ENCODE data around the gene CD36.

Gene CD36

DNA sequence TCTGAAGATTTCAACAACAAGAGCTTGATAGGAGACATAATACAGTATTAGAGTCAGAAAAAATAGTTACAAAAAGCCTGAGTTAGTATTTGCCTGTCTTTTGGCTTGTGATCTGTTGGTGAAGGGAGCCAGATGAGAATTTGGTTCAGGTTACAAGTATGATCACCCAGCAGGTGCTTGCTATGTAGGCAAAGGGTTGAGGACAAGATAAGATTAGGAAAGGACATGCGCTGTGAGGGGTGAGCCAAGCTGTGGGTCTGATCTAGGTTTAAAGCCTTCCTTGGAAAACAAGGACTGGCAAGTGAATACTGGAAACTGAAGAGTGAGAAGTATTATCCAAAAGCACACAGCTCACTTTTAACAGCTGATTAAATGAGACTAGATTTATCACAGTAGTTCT, 28.7 kb upstream of the CD36 start:
- Histone ChIP-seq H3K27me3 (ENCODE audit: control insufficient read depth, insufficient read depth, low read length) (no peaks in the 10 kb centered on the region), H3K4me3 (ENCODE audit: low read length) (no peak overlapping the region), H3K27ac (ENCODE audit: low read depth, low read length) (no peak overlapping the region), H3K9ac (ENCODE audit: low read length) (no peak overlapping the region), H3K36me3 (ENCODE audit: control insufficient read depth, insufficient read depth, low read length) (no peaks in the 10 kb centered on the region), H3K4me1 (ENCODE audit: control insufficient read depth, insufficient read depth, low read length) (peaks cover 4% of the 10 kb centered on the region)

DNA sequence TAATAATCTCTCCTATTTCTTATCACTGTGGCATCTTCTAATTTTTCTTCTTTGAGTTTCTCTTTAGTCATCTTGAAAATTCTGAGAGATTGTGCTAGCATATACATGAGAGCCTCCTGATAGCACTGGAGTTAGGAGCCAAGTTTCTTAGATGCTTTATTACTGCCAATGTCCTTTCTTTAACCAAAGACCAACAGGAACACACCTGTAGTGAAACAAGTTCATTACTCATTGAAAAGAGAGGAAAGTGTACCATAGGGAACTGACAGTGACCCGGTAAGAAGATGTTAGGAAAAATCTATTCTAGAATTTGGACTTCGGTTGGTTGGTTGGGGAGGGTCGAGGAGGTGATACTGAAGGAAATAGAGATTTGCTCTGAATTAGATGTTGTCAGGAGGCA, 27.1 kb upstream of the CD36 start:
- no peaks in the 10 kb centered on the region for H3K27me3 ChIP-seq (ENCODE audit: control insufficient read depth, insufficient read depth, low read length)
- no peak overlapping the region for H3K9ac ChIP-seq (ENCODE audit: low read length)
- H3K36me3 ChIP-seq (ENCODE audit: control insufficient read depth, insufficient read depth, low read length), result no peaks in the 10 kb centered on the region
- peaks cover 4% of the 10 kb centered on the region for H3K4me1 ChIP-seq (ENCODE audit: control insufficient read depth, insufficient read depth, low read length)
- no peak overlapping the region for H3K4me3 ChIP-seq (ENCODE audit: low read length)
- no peak overlapping the region for H3K27ac ChIP-seq (ENCODE audit: low read depth, low read length)

DNA sequence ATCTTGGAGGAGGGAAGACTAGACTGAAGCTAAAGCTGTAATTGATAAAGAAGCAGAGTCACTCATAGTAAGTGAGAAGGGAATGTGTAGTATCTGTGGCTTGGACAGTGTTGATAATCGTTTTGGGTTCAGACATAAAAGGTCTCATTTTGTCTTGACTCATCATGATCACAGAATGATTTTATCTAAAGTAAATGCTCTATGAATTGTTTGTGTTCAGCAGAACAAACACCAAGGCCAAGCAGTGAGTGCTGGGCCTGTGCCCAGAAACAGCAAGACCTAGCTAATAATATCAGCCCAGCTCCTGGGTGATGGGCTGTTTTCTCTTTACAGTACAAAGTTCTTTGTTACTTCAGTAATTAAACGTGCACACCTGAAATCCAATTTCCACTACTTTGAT, 26.7 kb upstream of the CD36 start:
- Histone ChIP-seq H3K9ac (ENCODE audit: low read length) (no peak overlapping the region), H3K4me3 (ENCODE audit: low read length) (no peak overlapping the region), H3K27me3 (ENCODE audit: control insufficient read depth, insufficient read depth, low read length) (no peaks in the 10 kb centered on the region), H3K27ac (ENCODE audit: low read depth, low read length) (no peak overlapping the region), H3K36me3 (ENCODE audit: control insufficient read depth, insufficient read depth, low read length) (no peaks in the 10 kb centered on the region), H3K4me1 (ENCODE audit: control insufficient read depth, insufficient read depth, low read length) (peaks cover 4% of the 10 kb centered on the region)

DNA sequence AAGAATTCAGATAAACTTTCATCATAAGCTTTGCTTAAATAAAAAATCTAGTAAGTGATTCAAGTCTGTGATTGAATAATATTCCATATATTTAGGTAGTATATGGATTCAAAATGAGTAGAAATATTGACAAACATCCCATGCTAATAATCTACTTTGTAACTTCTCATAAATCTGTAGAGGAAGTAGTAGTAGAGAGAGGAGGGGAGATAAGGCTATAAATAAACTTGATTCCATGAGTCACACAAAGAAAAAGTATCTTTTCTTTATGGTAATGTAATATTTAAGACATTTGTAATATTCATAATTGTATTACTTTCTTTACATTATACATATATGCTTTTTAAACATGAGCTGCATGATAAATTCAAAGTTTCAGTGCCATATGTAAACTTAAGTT, 25.6 kb upstream of the CD36 start:
- Histone ChIP-seq H3K4me1 (ENCODE audit: control insufficient read depth, insufficient read depth, low read length) (peaks cover 4% of the 10 kb centered on the region), H3K27ac (ENCODE audit: low read depth, low read length) (no peak overlapping the region)

DNA sequence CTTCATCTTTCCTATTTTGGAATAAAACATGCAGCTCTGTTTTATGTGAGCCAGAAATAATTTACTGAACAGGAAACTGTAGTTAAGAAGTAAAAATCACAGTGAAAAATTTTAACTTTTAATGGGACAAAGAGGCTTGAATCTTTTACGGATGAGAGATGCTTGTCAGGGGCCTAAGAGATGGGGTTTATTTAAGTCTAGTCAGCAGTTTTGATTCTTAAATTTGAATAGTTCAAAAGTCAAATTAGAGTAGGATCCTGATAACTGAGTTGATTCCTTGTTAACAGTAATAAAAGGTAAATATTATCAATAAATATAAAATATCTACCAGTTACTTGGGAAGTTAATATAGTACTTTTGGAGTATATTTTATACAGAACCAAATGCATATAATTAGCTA, 24.9 kb upstream of the CD36 start:
- H3K4me3 ChIP-seq (ENCODE audit: low read length), result no peak overlapping the region
- no peaks in the 10 kb centered on the region for H3K27me3 ChIP-seq (ENCODE audit: control insufficient read depth, insufficient read depth, low read length)
- H3K36me3 ChIP-seq (ENCODE audit: control insufficient read depth, insufficient read depth, low read length), result no peaks in the 10 kb centered on the region
- H3K27ac ChIP-seq (ENCODE audit: low read depth, low read length), result no peak overlapping the region
- H3K4me1 ChIP-seq (ENCODE audit: control insufficient read depth, insufficient read depth, low read length), result peaks cover 4% of the 10 kb centered on the region
- H3K9ac ChIP-seq (ENCODE audit: low read length), result no peak overlapping the region

More for the DNA sequence above, 25.6 kb upstream of the CD36 start:
- no peak overlapping the region for H3K9ac ChIP-seq (ENCODE audit: low read length)
- no peaks in the 10 kb centered on the region for H3K27me3 ChIP-seq (ENCODE audit: control insufficient read depth, insufficient read depth, low read length)
- H3K4me3 ChIP-seq (ENCODE audit: low read length), result no peak overlapping the region
- H3K36me3 ChIP-seq (ENCODE audit: control insufficient read depth, insufficient read depth, low read length), result no peaks in the 10 kb centered on the region

DNA sequence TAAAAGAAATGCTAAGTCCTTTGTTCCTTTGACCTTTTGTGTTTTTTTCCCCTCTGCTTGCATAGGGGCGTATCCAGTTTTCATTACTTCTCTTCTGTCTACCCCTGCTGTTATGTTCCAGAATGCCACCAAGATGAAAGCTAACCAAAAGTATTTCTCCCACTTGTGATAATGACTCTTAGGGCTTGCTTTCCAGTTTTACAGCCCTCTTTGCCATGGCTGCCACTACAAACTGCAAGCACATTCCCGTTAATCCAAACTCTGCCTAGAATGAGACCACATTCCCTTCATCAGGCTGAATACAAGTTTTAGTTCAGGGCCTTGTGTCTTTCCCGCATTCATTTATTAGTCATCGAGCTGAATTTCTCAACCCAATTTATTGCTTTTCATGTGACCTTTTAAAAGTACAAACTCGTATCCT, 23.6 kb upstream of the CD36 start:
- peaks cover 4% of the 10 kb centered on the region for H3K4me1 ChIP-seq (ENCODE audit: control insufficient read depth, insufficient read depth, low read length)
- H3K9ac ChIP-seq (ENCODE audit: low read length), result no peak overlapping the region
- H3K27me3 ChIP-seq (ENCODE audit: control insufficient read depth, insufficient read depth, low read length), result no peaks in the 10 kb centered on the region
- no peak overlapping the region for H3K4me3 ChIP-seq (ENCODE audit: low read length)
- no peak overlapping the region for H3K27ac ChIP-seq (ENCODE audit: low read depth, low read length)
- H3K36me3 ChIP-seq (ENCODE audit: control insufficient read depth, insufficient read depth, low read length), result no peaks in the 10 kb centered on the region

DNA sequence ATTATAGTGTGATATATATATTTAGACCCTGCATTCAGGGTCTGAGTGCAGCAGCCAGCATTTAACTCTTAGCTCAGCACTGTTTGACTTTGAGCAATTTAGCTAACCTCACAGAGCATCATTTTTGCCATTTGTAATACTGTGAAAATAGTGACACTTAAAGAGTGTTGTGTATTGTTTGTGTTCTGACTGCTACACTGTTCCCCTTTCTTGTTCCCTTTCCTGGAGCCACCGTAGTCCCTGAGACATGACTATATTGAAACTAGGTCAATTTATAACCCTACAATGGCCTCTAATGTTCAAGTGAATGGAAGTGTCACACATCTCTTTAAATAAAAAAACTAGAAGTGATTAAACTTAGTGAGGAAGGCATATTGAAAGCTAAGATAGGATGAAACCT, 20.3 kb upstream of the CD36 start:
- Histone ChIP-seq H3K27me3 (ENCODE audit: control insufficient read depth, insufficient read depth, low read length) (no peaks in the 10 kb centered on the region), H3K27ac (ENCODE audit: low read depth, low read length) (no peak overlapping the region), H3K4me1 (ENCODE audit: control insufficient read depth, insufficient read depth, low read length) (no peaks in the 10 kb centered on the region), H3K36me3 (ENCODE audit: control insufficient read depth, insufficient read depth, low read length) (no peaks in the 10 kb centered on the region), H3K4me3 (ENCODE audit: low read length) (no peak overlapping the region), H3K9ac (ENCODE audit: low read length) (no peak overlapping the region)

DNA sequence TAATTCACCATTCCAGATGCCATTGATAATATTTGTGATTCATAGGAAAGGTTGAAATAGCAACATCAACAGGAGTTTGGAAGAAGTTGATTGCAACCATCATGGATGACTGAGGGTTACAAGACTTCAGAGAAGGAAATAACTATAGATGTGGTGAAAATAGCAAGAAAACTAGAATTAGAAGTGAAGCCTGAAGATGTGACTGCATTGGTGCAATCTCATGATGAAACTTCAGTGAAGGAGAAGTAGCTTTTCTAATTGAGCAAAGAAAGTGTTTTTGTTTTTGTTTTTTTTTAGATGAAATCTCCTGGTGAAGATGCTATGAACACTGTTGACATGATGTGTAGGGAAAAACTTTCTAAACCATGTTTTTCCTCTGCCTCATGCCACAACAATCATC, 18.7 kb upstream of the CD36 start:
- no peak overlapping the region for H3K9ac ChIP-seq (ENCODE audit: low read length)
- H3K4me3 ChIP-seq (ENCODE audit: low read length), result no peak overlapping the region
- H3K36me3 ChIP-seq (ENCODE audit: control insufficient read depth, insufficient read depth, low read length), result no peaks in the 10 kb centered on the region
- H3K4me1 ChIP-seq (ENCODE audit: control insufficient read depth, insufficient read depth, low read length), result no peaks in the 10 kb centered on the region
- H3K27me3 ChIP-seq (ENCODE audit: control insufficient read depth, insufficient read depth, low read length), result no peaks in the 10 kb centered on the region
- H3K27ac ChIP-seq (ENCODE audit: low read depth, low read length), result no peak overlapping the region

DNA sequence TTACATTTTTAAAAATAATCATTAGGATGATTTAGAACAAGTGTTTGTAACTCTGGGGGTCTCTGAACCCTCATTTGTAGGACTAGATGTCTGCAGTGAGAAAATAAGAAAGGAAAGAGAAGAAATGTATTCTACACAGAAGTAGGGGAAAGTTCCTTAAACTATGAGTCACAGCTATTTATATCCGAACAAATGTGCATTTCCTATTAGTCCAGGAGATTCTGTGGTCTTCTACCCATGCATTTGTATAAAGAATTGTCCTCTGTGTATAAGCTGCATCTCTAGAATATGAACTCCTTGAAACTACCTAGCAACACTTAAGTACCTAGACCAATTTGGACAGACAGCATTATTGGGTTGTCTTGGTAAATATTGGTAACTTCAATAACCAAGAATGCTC, 15.9 kb upstream of the CD36 start:
- Histone ChIP-seq H3K27ac (ENCODE audit: low read depth, low read length) (no peak overlapping the region), H3K9ac (ENCODE audit: low read length) (no peak overlapping the region), H3K36me3 (ENCODE audit: control insufficient read depth, insufficient read depth, low read length) (no peaks in the 10 kb centered on the region), H3K4me3 (ENCODE audit: low read length) (no peak overlapping the region), H3K4me1 (ENCODE audit: control insufficient read depth, insufficient read depth, low read length) (no peaks in the 10 kb centered on the region), H3K27me3 (ENCODE audit: control insufficient read depth, insufficient read depth, low read length) (no peaks in the 10 kb centered on the region)

DNA sequence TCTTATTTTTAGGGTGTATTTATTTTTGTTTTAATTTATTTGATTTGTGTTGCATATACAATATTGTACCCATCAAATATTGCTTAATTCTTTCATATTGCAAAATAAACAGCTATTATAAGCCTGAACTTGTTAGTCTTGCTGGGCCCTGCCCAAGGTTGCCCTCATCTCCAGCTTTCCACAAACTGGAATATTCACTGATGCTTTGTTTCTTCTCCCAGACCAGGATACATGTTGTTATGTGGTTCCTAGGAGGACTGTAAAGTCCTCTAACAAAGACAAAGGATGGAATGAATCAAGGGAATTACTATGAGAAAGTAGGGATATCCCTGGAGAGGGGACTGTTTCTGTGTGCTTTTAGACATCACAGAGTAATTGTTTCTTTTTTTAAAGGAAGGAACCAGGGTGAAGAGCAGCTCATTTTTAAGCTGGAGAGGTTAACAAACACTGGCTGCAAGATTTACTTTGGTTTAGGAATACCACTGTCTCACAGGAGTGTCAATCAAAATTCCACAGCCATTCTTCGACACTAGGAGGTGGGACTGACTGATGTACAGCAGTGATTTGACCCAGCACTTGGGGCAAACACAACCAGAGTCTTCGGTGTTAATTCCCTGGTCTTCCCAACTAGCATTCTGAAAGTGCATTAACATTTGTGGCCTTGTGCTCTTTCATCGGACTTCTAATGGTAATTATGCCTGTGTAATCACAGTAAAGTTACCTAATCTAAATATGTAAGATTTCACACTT, 14.8 kb upstream of the CD36 start:
- no peak overlapping the region for H3K4me3 ChIP-seq (ENCODE audit: low read length)
- no peak overlapping the region for H3K9ac ChIP-seq (ENCODE audit: low read length)
- no peaks in the 10 kb centered on the region for H3K4me1 ChIP-seq (ENCODE audit: control insufficient read depth, insufficient read depth, low read length)
- H3K27ac ChIP-seq (ENCODE audit: low read depth, low read length), result no peak overlapping the region
- H3K27me3 ChIP-seq (ENCODE audit: control insufficient read depth, insufficient read depth, low read length), result no peaks in the 10 kb centered on the region
- H3K36me3 ChIP-seq (ENCODE audit: control insufficient read depth, insufficient read depth, low read length), result no peaks in the 10 kb centered on the region

DNA sequence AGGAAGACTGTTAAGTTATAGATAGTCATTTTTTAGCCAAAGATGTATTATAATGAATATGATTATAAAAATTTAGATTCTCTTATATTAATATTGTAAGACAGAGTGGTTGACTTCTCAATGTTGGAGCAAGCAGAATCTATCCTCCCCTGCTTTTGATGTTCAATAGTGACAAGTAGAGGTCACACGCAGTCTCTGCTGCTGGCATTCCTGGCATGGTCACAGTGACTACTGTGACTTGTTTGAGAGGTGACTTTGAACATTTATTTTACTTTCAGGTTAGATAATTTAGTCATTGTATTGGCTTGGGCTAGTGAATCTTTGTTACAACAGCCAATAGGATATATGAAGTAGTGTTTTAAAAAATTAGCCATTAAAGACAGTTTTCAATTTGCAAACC, 13.7 kb upstream of the CD36 start:
- H3K27ac ChIP-seq (ENCODE audit: low read depth, low read length), result no peak overlapping the region
- H3K4me3 ChIP-seq (ENCODE audit: low read length), result no peak overlapping the region
- H3K36me3 ChIP-seq (ENCODE audit: control insufficient read depth, insufficient read depth, low read length), result no peaks in the 10 kb centered on the region
- no peaks in the 10 kb centered on the region for H3K4me1 ChIP-seq (ENCODE audit: control insufficient read depth, insufficient read depth, low read length)
- no peak overlapping the region for H3K9ac ChIP-seq (ENCODE audit: low read length)
- no peaks in the 10 kb centered on the region for H3K27me3 ChIP-seq (ENCODE audit: control insufficient read depth, insufficient read depth, low read length)

DNA sequence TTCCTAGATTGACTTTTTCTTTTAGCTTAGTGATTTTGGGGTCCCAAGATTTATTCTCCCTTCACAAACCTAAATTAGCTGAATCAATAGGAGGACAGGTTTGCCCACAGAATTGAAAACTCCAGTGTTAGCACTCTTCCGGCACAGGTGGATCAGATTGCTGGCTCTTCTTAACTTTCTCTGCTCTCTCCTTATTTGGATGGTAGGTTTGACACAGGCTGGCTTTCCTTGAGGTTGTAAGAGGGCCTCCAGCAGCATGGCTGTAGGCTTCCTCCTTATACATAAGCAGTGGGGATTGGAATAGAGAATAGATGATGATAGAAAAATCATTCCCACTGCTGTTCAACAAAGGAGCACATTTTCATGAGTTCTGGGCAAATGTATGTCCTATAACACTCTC, 9.4 kb upstream of the CD36 start:
- no peak overlapping the region for H3K27ac ChIP-seq (ENCODE audit: low read depth, low read length)

DNA sequence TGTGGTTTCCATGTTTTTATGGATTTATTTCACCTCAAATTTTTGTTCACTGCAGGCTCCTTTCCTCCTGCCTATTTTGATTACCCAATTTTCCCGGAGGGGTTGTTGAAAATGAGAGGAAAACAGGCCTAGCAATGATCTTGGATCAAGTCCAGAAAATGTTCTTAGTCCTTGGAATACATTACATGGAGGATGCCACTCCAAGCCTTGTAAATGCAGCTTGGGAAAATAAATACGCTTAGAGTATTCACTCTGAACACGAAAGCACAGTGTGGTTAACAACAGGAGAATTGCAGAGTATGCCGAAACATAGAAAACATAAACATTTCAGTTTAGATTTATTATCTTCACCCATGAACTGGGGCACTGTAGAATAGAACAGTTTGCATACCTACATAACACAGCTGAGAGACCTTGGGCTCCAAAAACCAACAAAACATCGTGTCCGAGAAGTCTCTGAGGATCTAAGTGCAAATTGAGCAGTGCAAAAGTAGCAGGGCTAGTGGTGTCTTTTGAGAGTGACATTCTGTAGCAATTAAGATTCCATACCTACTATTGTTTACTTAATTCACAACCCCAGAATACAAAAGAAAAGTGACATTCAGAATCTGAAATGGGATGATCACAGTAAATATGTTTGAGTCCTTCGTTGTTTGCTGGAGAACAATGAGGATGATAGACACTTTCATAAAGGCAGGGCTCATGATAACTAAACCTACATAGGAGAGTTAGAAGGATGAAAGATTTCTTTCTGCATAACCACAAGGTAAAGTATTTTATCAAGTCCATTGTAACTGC, 7.6 kb upstream of the CD36 start:
- Histone ChIP-seq H3K27me3 (ENCODE audit: control insufficient read depth, insufficient read depth, low read length) (no peaks in the 10 kb centered on the region), H3K4me1 (ENCODE audit: control insufficient read depth, insufficient read depth, low read length) (no peaks in the 10 kb centered on the region), H3K27ac (ENCODE audit: low read depth, low read length) (no peak overlapping the region)

More for the DNA sequence above, 9.4 kb upstream of the CD36 start:
- H3K4me3 ChIP-seq (ENCODE audit: low read length), result no peak overlapping the region
- no peaks in the 10 kb centered on the region for H3K4me1 ChIP-seq (ENCODE audit: control insufficient read depth, insufficient read depth, low read length)
- H3K27me3 ChIP-seq (ENCODE audit: control insufficient read depth, insufficient read depth, low read length), result no peaks in the 10 kb centered on the region
- no peaks in the 10 kb centered on the region for H3K36me3 ChIP-seq (ENCODE audit: control insufficient read depth, insufficient read depth, low read length)
- H3K9ac ChIP-seq (ENCODE audit: low read length), result no peak overlapping the region

More for the DNA sequence above, 7.6 kb upstream of the CD36 start:
- Histone ChIP-seq H3K36me3 (ENCODE audit: control insufficient read depth, insufficient read depth, low read length) (no peaks in the 10 kb centered on the region), H3K9ac (ENCODE audit: low read length) (no peak overlapping the region), H3K4me3 (ENCODE audit: low read length) (no peak overlapping the region)
